Measurements from ENCODE around the gene GDPD5. TPM values are rescaled to one million over a fixed set of nuclear protein-coding genes. Genes with fewer than 3 reads are reported as not detected.
A peak's percentile ranks its signal among the peaks of the same experiment; 100 is the strongest.

GDPD5 gene
- total RNA-seq, 1 experiment from 2014 or later: 7.8 TPM

- peak overlapping the region; percentile 72 for H3K27ac ChIP-seq (ENCODE audit: insufficient read length, low read depth, low read length)
- no peaks in the 10 kb centered on the region for H4K20me1 ChIP-seq (ENCODE audit: control insufficient read depth, insufficient read depth, insufficient read length)
- H3K14ac ChIP-seq (ENCODE audit: insufficient read depth, low read length): peak overlapping the region; percentile 37
- H2BK12ac ChIP-seq (ENCODE audit: insufficient read length, low read depth, low read length): peak overlapping the region; percentile 70
- peak overlapping the region; percentile 70 for H2BK120ac ChIP-seq (ENCODE audit: low read depth, low read length, poor library complexity, severe bottlenecking)
- no CpG with 5 or more reads among the region's 5 CpGs for WGBS (ENCODE audit: extremely low coverage, insufficient read length, low lambda C conversion rate)
- H3K27ac Mint-ChIP-seq: peak overlapping the region; percentile 99 to 100 (median 99)
- no peak overlapping the region for H3K23ac ChIP-seq (ENCODE audit: insufficient read length, low read depth, low read length)
- peaks cover 19% of the 10 kb centered on the region for H3K23me2 ChIP-seq (ENCODE audit: insufficient read length, low read depth, low read length, poor library complexity, severe bottlenecking)
- no peak overlapping the region for H2BK15ac ChIP-seq (ENCODE audit: low read depth, low read length)
- H2BK20ac ChIP-seq (ENCODE audit: low read depth, low read length, poor library complexity, severe bottlenecking): no peak overlapping the region
- no peaks in the 10 kb centered on the region for H3K9me3 Mint-ChIP-seq
- no peak overlapping the region for H4K5ac ChIP-seq (ENCODE audit: insufficient read length, low read depth, low read length)
- peaks cover 24 to 42% (median 33%) of the 10 kb centered on the region in 3 experiments for H3K36me3 Mint-ChIP-seq (ENCODE audit: insufficient read depth in 1 of 3, low read depth in 3 of 3)
- peaks cover 14% of the 10 kb centered on the region for H3K4me1 ChIP-seq (ENCODE audit: insufficient read depth, low read length)
- no peaks in the 10 kb centered on the region for H3K9me3 ChIP-seq (ENCODE audit: control insufficient read depth, low read depth, low read length)
- H3T11ph ChIP-seq (ENCODE audit: low read length): no peak overlapping the region
- no peak overlapping the region for H4K8ac ChIP-seq (replicated peaks; ENCODE audit: insufficient read length, low read depth, low read length)
- H3K4ac ChIP-seq (ENCODE audit: low read depth, low read length): peak overlapping the region; percentile 96
- H3K27me3 Mint-ChIP-seq (ENCODE audit: low read depth): no peaks in the 10 kb centered on the region
- H3K4me2 ChIP-seq (ENCODE audit: insufficient read depth, insufficient read length, low read length): peak overlapping the region; percentile 85
- peak overlapping the region; percentile 93 for H3K18ac ChIP-seq (ENCODE audit: insufficient read length, low read depth, low read length)
- H2AFZ ChIP-seq (ENCODE audit: low read length): no peak overlapping the region
- H4K91ac ChIP-seq (ENCODE audit: insufficient read length, low read depth, low read length): peak overlapping the region; percentile 25
- H3K4me1 Mint-ChIP-seq: peaks cover 39 to 60% of the 10 kb centered on the region in 2 experiments
- no peak overlapping the region for H2AK5ac ChIP-seq (ENCODE audit: insufficient read length, low read length)
- TF ChIP-seq CTCF (conservative IDR thresholded peaks at IDR 0.05): no peak
- no peak for DNase-seq
- no peak overlapping the region for H2BK5ac ChIP-seq (ENCODE audit: insufficient read length, low read length)
- H3K79me1 ChIP-seq (ENCODE audit: insufficient read depth, low read depth, low read length, poor library complexity, severe bottlenecking): peaks cover 3% of the 10 kb centered on the region
- H3K56ac ChIP-seq (ENCODE audit: insufficient read length, low read depth, low read length): no peak overlapping the region
- no peaks in the 10 kb centered on the region for H3K27me3 ChIP-seq (ENCODE audit: insufficient read depth, low read length)
- peak overlapping the region; percentile 67 for H3K9ac ChIP-seq (ENCODE audit: extremely low read depth, insufficient read length, low read length)
- peaks cover 32% of the 10 kb centered on the region; the same call in 1 of the 2 replicates for H3K79me2 ChIP-seq (ENCODE audit: insufficient read depth, low read length)
- H3K4me3 Mint-ChIP-seq: peak overlapping the region; percentile 96
These were observed 37.8 kb upstream of the GDPD5 start for GRCh38 chr11:75563501-75563977.
